K562 (cell line): ENCODE results near the gene MAP4. TPM values are rescaled to one million over a fixed set of nuclear protein-coding genes. Genes with fewer than 3 reads are reported as not detected.
"Not testable (repeated sequence)": the region's sequence is repeated elsewhere in the genome, so short reads cannot be mapped to it uniquely, and the experiment has no call there.

Experiments used
- ATAC-seq: fragments of 200-7000 bp; cut with Tn5 transposase; 3 replicates; pipeline ENCODE4 v1.9.1; 2020; ENCODE audit warnings: moderate library complexity
- BruUV-seq: library from RNA; stranded (reverse); fragments of 400-500 nt; replicated peaks from 2 replicates; lab custom pipeline; 2021; lab: Mats Ljungman, UMichigan
- CTCF ChIA-PET: fragments of 300-600 bp; formaldehyde crosslinking; extraction: SDS; loops from one replicate; lab custom pipeline; 2021; ENCODE audit warnings: low intra/inter-chr PET ratio; lab: Yijun Ruan, JAX
- POLR2A ChIA-PET: fragments of 300-600, 350-650 bp; sonication (Branson Sonifier 250); formaldehyde crosslinking; extraction: SDS; loops from one replicate; lab custom pipeline; 2021; ENCODE audit warnings: antibody characterized with exemption, inconsistent platforms; lab: Yijun Ruan, JAX
- DNase-seq, 4 experiments: peaks; one replicate each; pipeline versions ENCODE4 v3.0.0 to v3.0.0-alpha.2; 2011 to 2018; ENCODE audit warnings: low spot score in 3 of 4, mixed read lengths in 3 of 4; ENCODE audit errors: extremely low read depth in 1 of 4
- FAIRE-seq: peaks from 2 replicates; lab custom pipeline; 2011; peaks lifted over from hg19 to GRCh38; lab: Jason Lieb, UNC
- H2AFZ ChIP-seq: 2 replicates; pipeline ENCODE4 v1.6.0; 2011; ENCODE audit warnings: low read depth, low read length, control low read depth, inconsistent platforms
- H3K27ac ChIP-seq: fragments of 200-600 bp; 3 replicates; pipeline ENCODE4 v1.8.0; 2011; ENCODE audit warnings: low read depth, mild to moderate bottlenecking, control low read depth, inconsistent platforms, low read length, moderate library complexity, mixed read lengths; ENCODE audit errors: extremely low read depth
- H3K27me3 ChIP-seq, 2 experiments: fragments of 300-600 bp in 1 of 2; 2 replicates in 1 of 2; 3 replicates in 1 of 2; pipeline versions ENCODE4 v1.6.0 to v1.8.0; 2011; ENCODE audit warnings: inconsistent platforms in 2 of 2, low read length in 2 of 2, mild to moderate bottlenecking in 1 of 2, mixed read lengths in 1 of 2, moderate library complexity in 1 of 2; ENCODE audit not compliant: control insufficient read depth in 2 of 2, insufficient read depth in 2 of 2
- H3K36me3 ChIP-seq: fragments of 300-600 bp; 3 replicates; pipeline ENCODE4 v1.8.0; 2011; ENCODE audit warnings: mild to moderate bottlenecking, low read length, inconsistent platforms; ENCODE audit not compliant: control insufficient read depth, insufficient read depth
- H3K4me1 ChIP-seq, 2 experiments: fragments of 200-600 bp in 1 of 2; replicated peaks in 1 of 2; 2 replicates in 1 of 2; 3 replicates in 1 of 2; pipeline versions ENCODE4 v1.5.1 to v1.8.0; 2011; ENCODE audit warnings: inconsistent platforms in 2 of 2, low read length in 2 of 2, mild to moderate bottlenecking in 1 of 2, mixed read lengths in 1 of 2, moderate library complexity in 1 of 2; ENCODE audit not compliant: control insufficient read depth in 2 of 2, insufficient read depth in 2 of 2
- H3K4me2 ChIP-seq: 2 replicates; pipeline ENCODE4 v1.6.1; 2011; ENCODE audit warnings: low read length, control low read depth, inconsistent platforms, mixed read lengths; ENCODE audit not compliant: insufficient read depth
- H3K4me3 ChIP-seq: fragments of 200-600 bp; sonication (generic), shearing (Covaris generic); 2 replicates; pipeline ENCODE4 v1.5.1; 2016; ENCODE audit warnings: control low read depth, inconsistent platforms
- H3K79me2 ChIP-seq: fragments of 200-600 bp; 3 replicates; pipeline ENCODE4 v1.8.0; 2011; ENCODE audit warnings: low read length, inconsistent platforms; ENCODE audit not compliant: control insufficient read depth, insufficient read depth
- H3K9ac ChIP-seq, 2 experiments: 2 replicates each; pipeline versions ENCODE4 v1.6.0 to v1.6.1; 2011; ENCODE audit warnings: low read depth in 2 of 2, low read length in 2 of 2, control low read depth in 1 of 2, inconsistent platforms in 1 of 2, mild to moderate bottlenecking in 1 of 2, mixed read lengths in 1 of 2; ENCODE audit not compliant: insufficient read depth in 1 of 2
- H3K9me1 ChIP-seq: one replicate; pipeline ENCODE4 v1.6.0; 2011; ENCODE audit warnings: inconsistent platforms, mild to moderate bottlenecking, low read length, moderate library complexity; ENCODE audit not compliant: control insufficient read depth, insufficient read depth
- H3K9me3 ChIP-seq: replicated peaks from 2 replicates; pipeline ENCODE4 v1.5.1; 2011; ENCODE audit warnings: low read depth, low read length, inconsistent platforms; ENCODE audit not compliant: control insufficient read depth, insufficient read depth
- H4K20me1 ChIP-seq: replicated peaks from 2 replicates; pipeline ENCODE4 v1.6.1; 2011; ENCODE audit warnings: low read length, inconsistent platforms, mixed read lengths; ENCODE audit not compliant: control insufficient read depth, insufficient read depth
- WGBS: fragments of 100-300 bp; shearing (Covaris generic); methylation state at CpG from one replicate; pipeline ENCODE4 v1.1.6; 2016; ENCODE audit warnings: low coverage, mixed read lengths; ENCODE audit not compliant: insufficient coverage; ENCODE audit errors: missing lambda C conversion rate; 5-methylcytosine and 5-hydroxymethylcytosine counted together
- in situ Hi-C: fragments of 300-500 bp; cut with MboI; formaldehyde crosslinking; loops from 4 replicates; pipeline ENCODE4 v1.15.0; 2018; ENCODE audit warnings: inconsistent platforms, mixed read lengths
- intact Hi-C: fragments of 100-400 bp; cut with micrococcal nuclease; formaldehyde crosslinking; loops from 2 replicates; pipeline ENCODE4 v1.14.2; 2022
- polyA plus RNA-seq, 8 experiments: library from polyadenylated mRNA; depleted of rRNA in 4 of 8; stranded (reverse) in 5 of 8; unstranded in 3 of 8; fragments of >200 nt; fragmentation: Nextera tagmentation in 2 of 8; fragmentation: Illumina TruSeq in 1 of 8; extraction: Ambion mirVana in 2 of 8; extraction: Trizol in 1 of 8; gene quantifications; 2 replicates each; pipeline versions ENCODE4 v1.2.1 to v1.2.3, GENCODE V29; 2011 to 2014; ENCODE audit warnings: inconsistent platforms in 1 of 8, missing spikeins in 1 of 8
- total RNA-seq, 7 experiments: library from RNA; depleted of rRNA in 6 of 7; stranded (reverse); fragments of >200 nt in 6 of 7; fragmentation: Illumina TruSeq in 2 of 7; extraction: Trizol in 2 of 7; gene quantifications; 2 replicates each; pipeline versions ENCODE4 v1.2.1 to v1.2.3, GENCODE V29; 2011 to 2021; ENCODE audit warnings: low replicate concordance in 1 of 7
- TF ChIP-seq, protein P1 (sequence below): IDR thresholded peaks from 2 replicates; pipeline ENCODE4 v1.6.1; 2014; ENCODE audit warnings: antibody characterized with exemption

Gene MAP4
- total and polyA plus RNA-seq, 9 of the 15 experiments (the other 6 are each of a cell fraction or from before 2014, with no cell fraction given), result 13.3 to 141 (median 36.8) TPM

DNA sequence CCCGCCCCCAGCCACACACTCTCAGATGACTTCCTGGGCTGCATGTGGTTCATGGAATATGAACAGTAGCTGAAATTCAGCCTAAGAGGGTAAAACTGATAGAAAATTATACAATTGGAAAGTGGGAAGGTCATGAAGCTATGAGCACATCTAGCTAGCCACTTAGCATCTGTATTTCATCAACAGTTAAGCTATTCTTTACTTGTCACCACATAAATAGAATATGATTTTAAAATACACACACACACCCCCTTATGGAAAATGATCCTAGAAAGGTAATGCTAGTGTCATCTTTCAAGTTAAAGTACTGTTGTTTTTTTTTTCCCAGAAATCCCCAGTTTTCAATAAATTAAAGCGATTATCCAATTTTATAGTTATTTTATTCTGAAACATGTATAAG is 3.6 kb downstream of the MAP4 start (continued):
- TF ChIP-seq, protein P1, sequence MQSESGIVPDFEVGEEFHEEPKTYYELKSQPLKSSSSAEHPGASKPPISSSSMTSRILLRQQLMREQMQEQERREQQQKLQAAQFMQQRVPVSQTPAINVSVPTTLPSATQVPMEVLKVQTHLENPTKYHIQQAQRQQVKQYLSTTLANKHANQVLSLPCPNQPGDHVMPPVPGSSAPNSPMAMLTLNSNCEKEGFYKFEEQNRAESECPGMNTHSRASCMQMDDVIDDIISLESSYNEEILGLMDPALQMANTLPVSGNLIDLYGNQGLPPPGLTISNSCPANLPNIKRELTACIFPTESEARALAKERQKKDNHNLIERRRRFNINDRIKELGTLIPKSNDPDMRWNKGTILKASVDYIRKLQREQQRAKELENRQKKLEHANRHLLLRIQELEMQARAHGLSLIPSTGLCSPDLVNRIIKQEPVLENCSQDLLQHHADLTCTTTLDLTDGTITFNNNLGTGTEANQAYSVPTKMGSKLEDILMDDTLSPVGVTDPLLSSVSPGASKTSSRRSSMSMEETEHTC, result no peak
- TF ChIP-seq, all 486 proteins: peak for 0

DNA sequence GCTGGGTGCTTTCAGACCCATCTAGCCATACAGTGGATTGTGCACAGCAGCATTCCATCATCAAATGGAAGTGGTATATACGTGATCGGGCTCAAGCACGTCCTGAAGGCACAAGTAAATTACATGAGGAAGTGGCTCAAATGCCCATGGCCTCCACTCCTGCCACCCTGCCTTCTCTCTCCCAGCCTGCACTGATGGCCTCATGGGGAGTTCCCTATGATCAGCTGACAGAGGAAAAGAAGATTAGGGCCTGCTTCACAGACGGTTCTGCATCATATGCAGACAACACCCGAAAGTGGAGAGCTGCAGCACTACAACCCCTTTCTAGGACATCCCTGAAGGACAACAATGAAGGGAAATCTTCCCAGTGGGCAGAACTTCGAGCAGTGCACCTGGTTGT is 8.2 kb downstream of the MAP4 start:
- H3K36me3 ChIP-seq, result peaks cover 13% of the 10 kb centered on the region; the same call in 2 of the 3 replicates
- H3K9me1 ChIP-seq, H3K27ac ChIP-seq, H3K4me2 ChIP-seq, H4K20me1 ChIP-seq, H3K9me3 ChIP-seq, H2AFZ ChIP-seq, FAIRE-seq, H3K27me3 ChIP-seq, intact Hi-C loops, CTCF ChIA-PET, H3K4me1 ChIP-seq, in situ Hi-C loops, H3K9ac ChIP-seq, BruUV-seq, H3K4me3 ChIP-seq, DNase-seq, ATAC-seq: not testable (repeated sequence)
- H3K79me2 ChIP-seq, result peaks cover 30% of the 10 kb centered on the region
- POLR2A ChIA-PET, result interaction anchor here (1.8 kb wide), 1 partner anchor 9 kb away, joined by 4 read pairs; no protein-coding TSS in a partner anchor
- WGBS, result 81% methylated on average over 6 of the region's 6 CpGs

DNA sequence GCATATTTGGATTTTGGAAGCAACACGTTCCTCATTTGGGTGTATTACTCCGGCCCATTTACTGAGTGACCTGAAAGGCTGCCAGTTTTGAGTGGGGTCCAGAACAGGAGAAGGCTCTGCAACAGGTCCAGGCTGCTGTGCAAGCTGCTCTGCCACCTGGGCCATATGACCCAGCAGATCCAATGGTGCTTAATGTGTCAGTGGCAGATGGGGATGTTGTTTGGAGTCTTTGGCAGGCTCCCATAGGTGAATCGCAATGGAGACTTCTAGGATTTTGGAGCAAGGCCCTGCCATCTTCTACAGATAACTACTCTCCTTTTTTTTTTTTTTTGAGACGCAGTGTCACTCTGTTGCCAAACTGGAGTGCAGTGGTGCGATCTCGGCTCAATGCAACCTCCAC is 8.9 kb downstream of the MAP4 start:
- H3K79me2 ChIP-seq, result peaks cover 25% of the 10 kb centered on the region
- ATAC-seq, H3K4me2 ChIP-seq, DNase-seq, FAIRE-seq, in situ Hi-C loops, BruUV-seq, H3K4me3 ChIP-seq, H3K27ac ChIP-seq, H3K9me1 ChIP-seq, H3K4me1 ChIP-seq, intact Hi-C loops, H3K9me3 ChIP-seq, H4K20me1 ChIP-seq, H2AFZ ChIP-seq, H3K27me3 ChIP-seq, H3K9ac ChIP-seq, CTCF ChIA-PET: not testable (repeated sequence)
- POLR2A ChIA-PET, result interaction anchor here (1.8 kb wide), 1 partner anchor 8 kb away, joined by 4 read pairs; no protein-coding TSS in a partner anchor
- 91% methylated on average over 5 of the region's 6 CpGs for WGBS
- H3K36me3 ChIP-seq, result peaks cover 13% of the 10 kb centered on the region; the same call in 2 of the 3 replicates

DNA sequence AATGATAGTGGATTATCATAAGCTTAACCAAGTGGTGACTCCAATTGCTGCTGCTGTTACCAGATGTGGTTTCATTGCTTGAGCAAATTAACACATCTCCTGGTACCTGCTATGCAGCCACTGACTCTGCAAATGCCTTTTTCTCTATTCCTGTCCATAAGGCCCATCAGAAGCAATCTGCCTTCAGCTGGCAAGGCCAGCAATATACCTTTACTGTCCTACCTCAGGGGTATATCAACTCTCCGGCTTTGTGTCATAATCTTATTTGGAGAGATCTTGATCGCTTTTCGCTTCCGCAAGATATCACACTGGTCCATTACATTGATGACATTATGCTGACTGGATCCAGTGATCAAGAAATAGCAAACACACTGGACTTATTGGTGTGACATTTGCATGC is 9.4 kb downstream of the MAP4 start:
- H3K27ac ChIP-seq, H3K9ac ChIP-seq, H2AFZ ChIP-seq, intact Hi-C loops, H3K27me3 ChIP-seq, H3K9me1 ChIP-seq, H4K20me1 ChIP-seq, H3K4me3 ChIP-seq, CTCF ChIA-PET, H3K4me2 ChIP-seq, FAIRE-seq, H3K4me1 ChIP-seq, in situ Hi-C loops, H3K9me3 ChIP-seq, DNase-seq, ATAC-seq, BruUV-seq: not testable (repeated sequence)
- Histone ChIP-seq H3K79me2 (peaks cover 21% of the 10 kb centered on the region; the same call in 2 of the 3 replicates), H3K36me3 (peaks cover 13% of the 10 kb centered on the region; the same call in 2 of the 3 replicates)
- POLR2A ChIA-PET, result interaction anchor here (1.8 kb wide), 1 partner anchor 8 kb away, joined by 4 read pairs; no protein-coding TSS in a partner anchor
- 92% methylated on average over 4 of the region's 4 CpGs for WGBS
